BLaER1 treated with 17β-estradiol and CSF1 and Interleukin-3, amounts not matched to agents 10 nM and 100 nM (cell line): Measurements from ENCODE around the gene VAC14.
A peak's percentile ranks its signal among the peaks of the same experiment; 100 is the strongest.

Source experiments
- H3K27ac ChIP-seq, 11 experiments: shearing (Covaris generic); formaldehyde crosslinking; 2 replicates each; pipeline ENCODE4 v1.8.1; 2022
- H3K27me3 ChIP-seq, 11 experiments: shearing (Covaris generic); formaldehyde crosslinking; 2 replicates each; pipeline ENCODE4 v1.8.1; 2022
- H3K36me3 ChIP-seq, 11 experiments: shearing (Covaris generic); formaldehyde crosslinking; 2 replicates each; pipeline ENCODE4 v1.8.1; 2022
- H3K4me1 ChIP-seq, 10 experiments: shearing (Covaris generic); formaldehyde crosslinking; 2 replicates each; pipeline ENCODE4 v1.8.1; 2022
- H3K4me2 ChIP-seq, 11 experiments: shearing (Covaris generic); formaldehyde crosslinking; 2 replicates each; pipeline ENCODE4 v1.8.1; 2022
- H3K4me3 ChIP-seq, 10 experiments: shearing (Covaris generic); formaldehyde crosslinking; 2 replicates each; pipeline ENCODE4 v1.8.1; 2022
- H3K9ac ChIP-seq, 11 experiments: shearing (Covaris generic); formaldehyde crosslinking; 2 replicates each; pipeline ENCODE4 v1.8.1; 2022
- H3K9me3 ChIP-seq, 11 experiments: shearing (Covaris generic); formaldehyde crosslinking; replicated peaks in 1 of 11; 2 replicates each; pipeline ENCODE4 v1.8.1; 2022
- H4K20me1 ChIP-seq, 11 experiments: shearing (Covaris generic); formaldehyde crosslinking; 2 replicates each; pipeline ENCODE4 v1.8.1; 2022
- Cebpa-rat ChIP-seq, 11 experiments: shearing (Covaris generic); IDR thresholded peaks; 2 replicates each; pipeline ENCODE4 v1.8.1; 2022

The VAC14 gene

DNA sequence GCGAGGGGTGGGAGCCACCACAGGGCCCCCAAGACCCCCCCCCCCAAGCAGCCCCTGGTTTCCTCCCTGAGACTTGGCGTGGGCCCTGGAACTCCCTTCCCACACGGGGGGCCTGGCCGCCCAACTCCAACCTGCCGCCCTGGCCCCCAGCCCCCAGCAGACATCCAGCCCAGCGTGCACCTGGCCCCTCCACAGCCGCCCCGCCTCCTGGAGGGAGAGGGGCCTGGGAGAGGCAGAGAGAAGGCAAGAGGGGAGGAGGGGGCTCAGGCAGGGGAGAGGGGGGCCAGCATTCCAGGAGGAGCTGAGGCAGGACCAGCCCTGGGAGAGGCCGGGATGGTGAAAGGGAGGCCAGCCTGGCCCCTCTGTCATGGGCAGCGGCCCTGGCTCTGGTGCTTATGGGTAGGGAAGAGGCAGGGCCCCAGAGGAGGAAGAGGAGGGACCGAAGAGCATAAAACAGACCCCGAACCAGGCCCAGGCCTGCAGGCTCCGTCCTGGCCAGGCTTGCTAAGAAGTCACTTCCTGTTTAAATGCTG is 137.9 kb downstream of the VAC14 start:
- H3K27me3 ChIP-seq = no peaks in the 10 kb centered on the region
- H3K27ac ChIP-seq = no peak overlapping the region
- peaks cover 24 to 61% (median 51%) of the 10 kb centered on the region in 11 experiments for H3K36me3 ChIP-seq
- no peak overlapping the region for H3K4me2 ChIP-seq
- H3K9ac ChIP-seq = no peak overlapping the region
- 0 out of 20 replicates have a peak, but pooled peaks cover 0 to 4% (median 0%) of the 10 kb centered on the region in 10 experiments for H3K4me1 ChIP-seq
- H4K20me1 ChIP-seq = peaks cover 0 to 29% (median 0%) of the 10 kb centered on the region in 11 experiments; a peak in 8 of 22 replicates
- H3K4me3 ChIP-seq = no peak overlapping the region
- TF ChIP-seq Cebpa-rat (IDR thresholded peaks at IDR 0.05) = no peak
- no peaks in the 10 kb centered on the region for H3K9me3 ChIP-seq

DNA sequence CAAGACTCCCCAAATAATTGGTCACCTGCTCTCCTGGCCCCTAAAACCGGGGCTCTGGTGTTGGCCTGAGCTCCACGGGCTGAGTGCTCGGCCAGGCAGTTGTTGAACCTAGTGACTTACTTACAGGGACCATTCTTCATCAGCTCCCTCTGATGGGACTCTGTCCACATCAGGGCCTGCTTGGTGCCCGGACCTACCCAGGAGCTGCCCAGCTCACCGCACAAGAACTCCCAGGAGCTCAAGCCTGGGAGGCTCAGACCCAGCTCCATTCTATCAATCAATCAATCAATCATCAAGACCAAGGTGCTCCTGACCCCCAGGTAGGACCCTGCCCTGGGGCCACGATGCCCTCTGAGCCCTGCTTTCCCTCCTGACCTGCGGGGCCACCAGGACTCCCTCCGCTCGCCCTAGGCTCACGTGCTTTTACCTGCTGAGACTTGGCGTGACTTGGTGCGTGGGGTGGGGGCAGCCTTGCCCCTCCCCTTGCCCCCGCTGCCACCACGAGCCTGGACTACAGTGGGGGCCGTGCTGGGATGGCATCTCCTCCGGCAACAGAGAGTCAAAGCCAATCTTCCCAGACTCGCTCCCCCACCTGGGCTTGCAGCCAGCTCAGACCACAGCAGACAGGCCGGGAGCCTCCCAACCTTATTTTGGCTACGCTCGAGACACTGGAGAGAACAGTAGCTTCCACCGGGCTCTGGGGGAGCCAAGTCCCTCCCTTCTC is 138.9 kb downstream of the VAC14 start:
- Histone ChIP-seq H3K27ac (no peak overlapping the region), H3K36me3 (peaks cover 20 to 52% (median 42%) of the 10 kb centered on the region in 11 experiments), H3K4me1 (0 out of 20 replicates have a peak, but pooled peaks cover 0 to 4% (median 0%) of the 10 kb centered on the region in 10 experiments)

DNA sequence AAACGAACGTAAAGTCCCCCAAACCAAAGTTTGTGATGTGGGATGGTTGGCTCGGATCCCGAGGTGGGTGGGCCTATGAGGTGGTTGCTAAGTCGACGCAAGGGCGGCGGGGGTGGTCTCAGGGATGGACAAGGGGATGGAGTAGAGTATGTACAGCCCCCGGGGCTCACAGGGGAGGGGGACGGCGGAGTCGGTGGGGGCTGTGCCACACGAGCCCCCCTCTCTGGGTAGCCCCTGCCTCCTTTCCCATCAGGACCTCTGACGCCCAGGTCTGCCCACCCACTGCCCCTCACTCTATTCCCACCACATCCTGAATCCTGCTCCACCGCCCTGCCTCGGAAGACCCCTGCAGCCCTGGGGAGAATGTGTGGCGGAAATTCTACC is 139.4 kb downstream of the VAC14 start:
- no peak for TF ChIP-seq Cebpa-rat (IDR thresholded peaks at IDR 0.05)
- Histone ChIP-seq H3K27me3 (no peaks in the 10 kb centered on the region), H3K27ac (no peak overlapping the region), H3K4me3 (no peak overlapping the region), H3K4me2 (no peak overlapping the region), H3K4me1 (0 out of 20 replicates have a peak, but pooled peaks cover 0 to 4% (median 0%) of the 10 kb centered on the region in 10 experiments), H4K20me1 (peaks cover 0 to 21% (median 0%) of the 10 kb centered on the region in 11 experiments; a peak in 7 of 22 replicates), H3K9ac (no peak overlapping the region), H3K36me3 (peaks cover 20 to 47% (median 37%) of the 10 kb centered on the region in 11 experiments; a peak in 21 of 22 replicates), H3K9me3 (no peaks in the 10 kb centered on the region)

More for the DNA sequence above, 138.9 kb downstream of the VAC14 start:
- Histone ChIP-seq H3K9ac (no peak overlapping the region), H3K9me3 (no peaks in the 10 kb centered on the region), H3K4me3 (no peak overlapping the region), H4K20me1 (peaks cover 0 to 21% (median 0%) of the 10 kb centered on the region in 11 experiments; a peak in 7 of 22 replicates), H3K4me2 (no peak overlapping the region), H3K27me3 (no peaks in the 10 kb centered on the region)
- no peak for TF ChIP-seq Cebpa-rat (IDR thresholded peaks at IDR 0.05)

DNA sequence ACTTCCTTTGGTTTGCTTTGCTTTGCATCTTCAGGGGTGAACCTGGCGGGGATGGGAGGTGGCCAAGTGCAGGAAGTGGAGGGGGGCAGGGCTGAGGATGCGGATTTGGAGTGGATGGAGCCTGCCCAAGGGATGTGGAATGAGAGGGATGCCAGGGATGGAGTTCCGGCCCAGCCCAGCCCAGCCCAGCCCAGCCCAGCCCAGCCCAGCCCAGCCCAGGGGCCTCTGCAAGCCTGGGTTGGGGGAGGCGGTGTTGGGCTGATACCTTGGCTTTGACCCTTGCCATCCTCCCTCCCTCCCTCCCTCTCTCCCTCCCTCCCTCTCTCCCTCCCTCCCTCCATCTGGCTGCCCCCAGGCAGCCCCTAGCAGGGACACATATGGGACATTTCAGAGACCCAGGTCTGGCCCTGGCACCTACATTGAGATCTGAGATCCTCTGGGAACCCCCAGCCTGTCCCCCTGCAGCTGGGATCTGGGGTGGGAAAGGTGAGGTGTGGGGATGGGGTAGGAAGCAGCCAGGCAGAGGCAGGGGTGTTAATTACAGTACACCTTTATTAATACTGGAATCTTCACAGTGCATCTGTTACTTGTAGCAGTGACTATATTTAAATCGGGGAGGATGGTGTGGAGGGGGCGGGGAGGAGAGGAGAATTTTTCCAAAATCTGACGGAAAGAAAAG is 140.1 kb downstream of the VAC14 start:
- Histone ChIP-seq H4K20me1 (peaks cover 0 to 16% (median 0%) of the 10 kb centered on the region in 11 experiments; a peak in 6 of 22 replicates), H3K36me3 (peaks cover 17 to 39% (median 30%) of the 10 kb centered on the region in 11 experiments; a peak in 21 of 22 replicates), H3K4me2 (no peak overlapping the region), H3K9me3 (no peaks in the 10 kb centered on the region), H3K9ac (no peak overlapping the region), H3K4me3 (no peak overlapping the region), H3K4me1 (0 out of 20 replicates have a peak, but pooled peaks cover 0 to 4% (median 0%) of the 10 kb centered on the region in 10 experiments), H3K27me3 (no peaks in the 10 kb centered on the region), H3K27ac (no peak overlapping the region)
- TF ChIP-seq Cebpa-rat (IDR thresholded peaks at IDR 0.05) = no peak

DNA sequence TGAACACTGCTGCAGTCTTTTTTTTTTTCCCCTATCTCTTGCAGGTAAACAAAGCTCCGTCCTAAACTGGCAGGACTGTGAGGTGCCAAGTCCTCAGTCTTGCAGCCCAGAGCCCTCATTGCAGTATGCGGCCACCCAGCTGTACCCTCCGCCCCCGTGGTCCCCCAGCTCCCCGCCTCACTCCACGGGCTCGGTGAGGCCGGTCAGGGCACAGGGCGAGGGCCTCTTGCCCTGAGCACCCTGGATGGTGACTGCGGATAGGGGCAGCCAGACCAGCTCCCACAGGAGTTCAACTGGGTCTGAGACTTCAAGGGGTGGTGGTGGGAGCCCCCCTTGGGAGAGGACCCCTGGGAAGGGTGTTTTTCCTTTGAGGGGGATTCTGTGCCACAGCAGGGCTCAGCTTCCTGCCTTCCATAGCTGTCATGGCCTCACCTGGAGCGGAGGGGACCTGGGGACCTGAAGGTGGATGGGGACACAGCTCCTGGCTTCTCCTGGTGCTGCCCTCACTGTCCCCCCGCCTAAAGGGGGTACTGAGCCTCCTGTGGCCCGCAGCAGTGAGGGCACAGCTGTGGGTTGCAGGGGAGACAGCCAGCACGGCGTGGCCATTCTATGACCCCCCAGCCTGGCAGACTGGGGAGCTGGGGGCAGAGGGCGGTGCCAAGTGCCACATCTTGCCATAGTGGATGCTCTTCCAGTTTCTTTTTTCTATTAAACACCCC is 140.8 kb downstream of the VAC14 start:
- no peak for TF ChIP-seq Cebpa-rat (IDR thresholded peaks at IDR 0.05)
- 0 out of 20 replicates have a peak, but pooled peaks cover 0 to 4% (median 0%) of the 10 kb centered on the region in 10 experiments for H3K4me1 ChIP-seq
- peaks cover 14 to 33% (median 23%) of the 10 kb centered on the region in 11 experiments; a peak in 21 of 22 replicates for H3K36me3 ChIP-seq
- no peak overlapping the region for H3K4me3 ChIP-seq
- H3K4me2 ChIP-seq = no peak overlapping the region
- H3K27ac ChIP-seq = no peak overlapping the region
- H3K9me3 ChIP-seq = no peaks in the 10 kb centered on the region
- H3K27me3 ChIP-seq = no peaks in the 10 kb centered on the region
- no peak overlapping the region for H3K9ac ChIP-seq
- peaks cover 0 to 16% (median 0%) of the 10 kb centered on the region in 11 experiments; a peak in 6 of 22 replicates for H4K20me1 ChIP-seq

DNA sequence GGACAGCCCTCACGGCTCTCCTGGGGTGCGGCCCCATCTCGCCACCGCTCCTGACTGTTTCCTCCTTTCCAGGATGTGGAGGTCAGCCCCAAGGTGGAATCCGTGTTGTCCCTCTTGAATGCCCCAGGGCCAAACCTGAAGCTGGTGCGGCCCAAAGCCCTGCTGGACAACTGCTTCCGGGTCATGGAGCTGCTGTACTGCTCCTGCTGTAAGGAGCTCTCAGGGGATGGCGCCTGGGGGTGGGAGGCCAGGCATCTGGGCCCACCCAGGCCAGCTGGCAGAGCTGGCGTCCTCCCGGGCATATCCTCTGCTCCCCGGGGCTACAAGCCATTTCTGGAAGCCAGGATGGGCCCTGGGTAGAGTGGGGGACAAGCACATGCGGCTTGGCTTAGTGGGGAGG is 141.4 kb downstream of the VAC14 start:
- H3K36me3 ChIP-seq = peaks cover 9 to 27% (median 17%) of the 10 kb centered on the region in 11 experiments; a peak in 21 of 22 replicates
- peaks cover 0 to 12% (median 0%) of the 10 kb centered on the region in 11 experiments; a peak in 6 of 22 replicates for H4K20me1 ChIP-seq
- H3K27me3 ChIP-seq = no peaks in the 10 kb centered on the region
- H3K4me3 ChIP-seq = no peak overlapping the region
- no peaks in the 10 kb centered on the region for H3K9me3 ChIP-seq
- 0 out of 20 replicates have a peak, but pooled peaks cover 0 to 4% (median 0%) of the 10 kb centered on the region in 10 experiments for H3K4me1 ChIP-seq
- no peak for TF ChIP-seq Cebpa-rat (IDR thresholded peaks at IDR 0.05)
- no peak overlapping the region for H3K4me2 ChIP-seq
- no peak overlapping the region for H3K27ac ChIP-seq
- H3K9ac ChIP-seq = peak overlapping the region in 1 of 11 experiments; percentile 23; a peak in 1 of 22 replicates

DNA sequence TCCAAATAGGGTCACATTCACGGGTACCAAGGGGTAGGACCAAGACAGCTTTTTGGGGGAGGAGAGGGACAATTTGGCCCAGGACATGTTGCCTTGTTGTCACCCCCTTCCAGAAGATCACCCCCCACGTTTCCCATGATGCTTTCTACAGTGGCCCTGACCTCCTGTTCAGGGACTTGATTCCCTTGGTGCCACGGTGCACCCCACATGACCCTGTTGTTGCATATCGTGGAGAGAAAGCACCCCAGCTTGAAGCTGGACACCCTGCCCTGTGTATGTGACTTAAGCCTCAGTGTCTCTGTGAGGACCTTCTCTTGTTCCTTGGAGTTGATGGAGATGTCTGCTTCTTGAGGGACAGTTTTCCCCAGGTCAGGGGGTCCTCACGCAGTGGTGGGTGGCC is 142.0 kb downstream of the VAC14 start:
- Histone ChIP-seq H3K9ac (no peak overlapping the region), H3K4me1 (peaks cover 0 to 8% (median 1%) of the 10 kb centered on the region in 10 experiments; a peak in 6 of 20 replicates), H3K27me3 (no peaks in the 10 kb centered on the region), H3K27ac (no peak overlapping the region), H3K36me3 (peaks cover 2 to 21% (median 11%) of the 10 kb centered on the region in 11 experiments; a peak in 18 of 22 replicates), H4K20me1 (peaks cover 0 to 12% (median 0%) of the 10 kb centered on the region in 11 experiments; a peak in 6 of 22 replicates), H3K4me3 (no peak overlapping the region), H3K9me3 (no peaks in the 10 kb centered on the region), H3K4me2 (no peak overlapping the region)
- TF ChIP-seq Cebpa-rat (IDR thresholded peaks at IDR 0.05) = no peak

DNA sequence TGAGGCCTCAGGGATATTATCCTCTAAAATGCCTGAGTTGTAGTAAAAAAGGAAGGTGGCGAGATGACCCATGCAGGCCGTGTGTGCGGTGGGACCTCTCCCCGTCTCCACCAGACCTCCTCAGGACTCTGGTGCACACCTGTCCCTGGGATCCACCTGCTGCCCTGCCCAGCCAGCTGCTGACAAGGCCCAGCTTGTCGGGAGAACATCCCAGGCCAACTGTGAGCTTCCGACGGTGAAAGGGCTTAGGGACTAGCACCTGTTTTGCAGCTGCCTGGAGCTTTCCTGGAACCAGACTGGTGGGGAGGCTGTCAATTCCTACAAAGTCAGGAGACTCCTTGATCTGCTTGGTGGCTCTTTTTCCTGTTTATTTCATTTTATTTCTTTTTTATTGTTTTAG is 143.0 kb downstream of the VAC14 start:
- no peak overlapping the region for H3K9ac ChIP-seq
- peaks cover 0 to 10% (median 2%) of the 10 kb centered on the region in 10 experiments; a peak in 6 of 20 replicates for H3K4me1 ChIP-seq
- H3K27ac ChIP-seq = no peak overlapping the region
- H4K20me1 ChIP-seq = peaks cover 0 to 12% (median 0%) of the 10 kb centered on the region in 11 experiments; a peak in 5 of 22 replicates
- H3K4me3 ChIP-seq = no peak overlapping the region
- H3K36me3 ChIP-seq = peaks cover 0 to 12% (median 5%) of the 10 kb centered on the region in 11 experiments; a peak in 7 of 22 replicates
- H3K9me3 ChIP-seq = no peaks in the 10 kb centered on the region
- no peak for TF ChIP-seq Cebpa-rat (IDR thresholded peaks at IDR 0.05)
- no peaks in the 10 kb centered on the region for H3K27me3 ChIP-seq
- H3K4me2 ChIP-seq = no peak overlapping the region
